ENCODE measurements around the gene SEC61A1. TPM values are rescaled to one million over a fixed set of nuclear protein-coding genes. Genes with fewer than 3 reads are reported as not detected.

Gene SEC61A1
- total RNA-seq, 4 donors from 2014 or later = 104 to 218 (median 165) TPM

GRCh38 chr3:128041344-128041743 lies 10.9 kb upstream of the SEC61A1 start:
- Histone ChIP-seq H3K27me3 (no peaks in the 10 kb centered on the region), H3K4me1 (no peaks in the 10 kb centered on the region), H3K4me3 (replicated peaks in 1 of 3) (no peak overlapping the region), H3K9me3 (no peaks in the 10 kb centered on the region), H3K27ac (no peak overlapping the region), H3K36me3 (no peaks in the 10 kb centered on the region)
- WGBS, 2 donors = 74 to 79% methylated on average over 1 of the region's 1 CpG
- TF ChIP-seq POLR2A (IDR thresholded peaks at IDR 0.05) = no peak
- TF ChIP-seq, protein P1, sequence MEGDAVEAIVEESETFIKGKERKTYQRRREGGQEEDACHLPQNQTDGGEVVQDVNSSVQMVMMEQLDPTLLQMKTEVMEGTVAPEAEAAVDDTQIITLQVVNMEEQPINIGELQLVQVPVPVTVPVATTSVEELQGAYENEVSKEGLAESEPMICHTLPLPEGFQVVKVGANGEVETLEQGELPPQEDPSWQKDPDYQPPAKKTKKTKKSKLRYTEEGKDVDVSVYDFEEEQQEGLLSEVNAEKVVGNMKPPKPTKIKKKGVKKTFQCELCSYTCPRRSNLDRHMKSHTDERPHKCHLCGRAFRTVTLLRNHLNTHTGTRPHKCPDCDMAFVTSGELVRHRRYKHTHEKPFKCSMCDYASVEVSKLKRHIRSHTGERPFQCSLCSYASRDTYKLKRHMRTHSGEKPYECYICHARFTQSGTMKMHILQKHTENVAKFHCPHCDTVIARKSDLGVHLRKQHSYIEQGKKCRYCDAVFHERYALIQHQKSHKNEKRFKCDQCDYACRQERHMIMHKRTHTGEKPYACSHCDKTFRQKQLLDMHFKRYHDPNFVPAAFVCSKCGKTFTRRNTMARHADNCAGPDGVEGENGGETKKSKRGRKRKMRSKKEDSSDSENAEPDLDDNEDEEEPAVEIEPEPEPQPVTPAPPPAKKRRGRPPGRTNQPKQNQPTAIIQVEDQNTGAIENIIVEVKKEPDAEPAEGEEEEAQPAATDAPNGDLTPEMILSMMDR (IDR thresholded peaks at IDR 0.05) = no peak
- intact Hi-C loops (cut with DNase I) = no loop called here
- no peak for DNase-seq

DNA sequence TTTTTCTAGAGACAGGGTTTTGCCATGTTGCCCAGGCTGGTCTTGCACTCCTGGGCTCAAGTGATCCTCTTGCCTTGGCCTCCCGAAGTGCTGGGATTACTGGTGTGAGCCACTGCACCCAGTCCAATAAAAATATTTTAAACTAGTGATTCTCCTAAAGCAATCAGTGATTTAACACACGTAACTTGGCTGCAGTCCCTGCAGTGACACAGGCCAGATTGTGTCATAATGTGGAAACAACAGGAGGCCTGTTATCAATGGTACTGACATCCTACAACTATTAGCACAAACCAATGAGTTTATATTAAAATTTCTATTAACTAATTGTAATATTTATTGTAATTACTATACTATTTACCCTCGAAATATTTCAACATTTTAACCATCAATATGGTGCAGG lies 1.6 kb upstream of the SEC61A1 start:
- H3K4me3 ChIP-seq (replicated peaks in 1 of 3) = no peak overlapping the region
- no peaks in the 10 kb centered on the region for H3K27me3 ChIP-seq
- H3K4me1 ChIP-seq = peaks cover 22 to 33% of the 10 kb centered on the region in 2 donors
- intact Hi-C loops (cut with DNase I) = no loop called here
- H3K9me3 ChIP-seq = no peaks in the 10 kb centered on the region
- WGBS, 2 donors = 84 to 86% methylated on average over 3 of the region's 3 CpGs
- no peak for TF ChIP-seq POLR2A (IDR thresholded peaks at IDR 0.05)
- TF ChIP-seq, protein P1 (IDR thresholded peaks at IDR 0.05) = no peak
- H3K36me3 ChIP-seq = peaks cover under 1 to 2% of the 10 kb centered on the region in 2 donors
- no peak for DNase-seq
- H3K27ac ChIP-seq = no peak overlapping the region

DNA sequence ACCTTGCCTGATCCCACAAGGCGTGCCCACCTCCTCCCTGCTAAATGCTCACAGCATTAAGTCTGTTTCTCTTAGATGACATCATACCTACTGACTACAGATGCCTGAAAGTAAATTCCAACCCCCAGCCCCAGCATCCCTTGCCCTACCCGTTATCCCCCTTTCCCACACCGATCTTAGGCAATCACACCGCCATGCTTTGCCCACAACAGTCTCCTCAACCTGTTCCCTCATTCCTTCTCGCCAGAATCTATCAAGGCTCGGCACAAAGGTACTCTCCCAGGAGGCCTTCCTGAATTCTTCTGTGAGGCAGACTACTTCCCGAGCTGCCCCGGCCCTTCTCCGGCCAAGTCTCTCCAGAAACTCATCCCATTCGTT lies 789 bp upstream of the SEC61A1 start:
- Histone ChIP-seq H3K27me3 (no peaks in the 10 kb centered on the region), H3K36me3 (peaks cover 9% of the 10 kb centered on the region in 2 donors), H3K9me3 (no peaks in the 10 kb centered on the region), H3K4me1 (peaks cover 22 to 34% of the 10 kb centered on the region in 2 donors), H3K27ac (peak overlapping the region in 1 of 3 donors; percentile 49), H3K4me3 (replicated peaks in 1 of 3) (peak overlapping the region; percentile 66 to 89 (median 80))
- intact Hi-C loops (cut with DNase I) = no loop called here
- DNase-seq = no peak
- TF ChIP-seq, protein P1 (IDR thresholded peaks at IDR 0.05) = no peak
- TF ChIP-seq POLR2A (IDR thresholded peaks at IDR 0.05) = no peak
- WGBS, 2 donors = 12% methylated on average over 10 of the region's 10 CpGs

GRCh38 chr3:128052595-128053351 lies 536 bp downstream of the SEC61A1 start:
- Histone ChIP-seq H3K4me1 (peaks cover 22 to 34% of the 10 kb centered on the region in 2 donors), H3K4me3 (replicated peaks in 1 of 3) (peak overlapping the region; percentile 16 to 95 (median 93)), H3K27ac (peak overlapping the region; percentile 79 to 89 (median 83)), H3K27me3 (no peaks in the 10 kb centered on the region), H3K9me3 (no peaks in the 10 kb centered on the region), H3K36me3 (peaks cover 18% of the 10 kb centered on the region in 2 donors)
- 0 to 2% methylated on average over 20 to 23 of the region's 33 CpGs for WGBS, 2 donors
- no peak for DNase-seq
- intact Hi-C loops (cut with DNase I) = no loop called here
- TF ChIP-seq, protein P1 (IDR thresholded peaks at IDR 0.05) = no peak
- TF ChIP-seq POLR2A (IDR thresholded peaks at IDR 0.05) = no peak

DNA sequence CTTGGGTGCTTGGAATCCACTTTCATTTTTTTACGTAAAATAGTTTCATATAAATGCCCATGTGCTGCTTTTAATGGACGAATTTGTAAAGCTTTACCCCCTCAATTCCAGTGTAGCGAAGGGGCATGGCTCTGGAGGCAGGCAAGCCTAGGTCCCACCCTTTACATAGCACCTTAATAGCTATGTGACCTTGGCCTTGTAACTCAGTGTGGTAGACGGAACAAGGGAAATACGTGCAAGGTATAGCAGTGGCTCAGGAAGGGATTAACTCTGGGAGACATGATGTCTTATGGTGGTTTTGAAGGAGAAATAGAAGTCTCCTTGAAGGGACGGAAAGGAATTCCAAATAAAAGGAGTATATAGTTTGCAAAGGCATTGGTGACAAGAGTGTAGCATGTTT lies 1.4 kb downstream of the SEC61A1 start:
- Histone ChIP-seq H3K36me3 (peaks cover 24 to 25% of the 10 kb centered on the region in 2 donors), H3K27me3 (no peaks in the 10 kb centered on the region), H3K4me1 (peaks cover 22 to 34% of the 10 kb centered on the region in 2 donors), H3K27ac (peak overlapping the region in 1 of 3 donors; percentile 83), H3K9me3 (no peaks in the 10 kb centered on the region), H3K4me3 (replicated peaks in 1 of 3) (no peak overlapping the region)
- TF ChIP-seq POLR2A (IDR thresholded peaks at IDR 0.05) = no peak
- TF ChIP-seq, protein P1 (IDR thresholded peaks at IDR 0.05) = no peak
- intact Hi-C loops (cut with DNase I) = no loop called here
- no peak for DNase-seq
- WGBS, 2 donors = 74 to 78% methylated on average over 6 of the region's 6 CpGs
